ENCODE measurements around the gene UBE2E3.

Gene UBE2E3

DNA sequence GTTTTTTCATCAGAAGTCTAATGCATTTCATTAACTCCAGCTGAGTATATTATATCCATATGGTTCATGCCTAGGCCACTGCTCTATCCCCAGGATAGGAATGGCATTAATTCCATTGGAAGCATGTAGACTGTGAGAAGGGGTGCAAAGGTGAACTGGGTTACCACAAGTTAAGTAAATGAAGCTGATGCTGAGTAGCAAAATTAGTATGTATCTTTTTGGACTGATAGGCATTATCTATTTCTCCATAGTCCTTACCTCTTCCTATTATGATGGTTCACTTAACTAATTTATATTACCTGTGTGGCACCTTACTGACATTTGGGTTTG is 24.9 kb downstream of the UBE2E3 start:
- no peak for DNase-seq (ENCODE audit: low read depth, low spot score)
- TF ChIP-seq, protein P1, sequence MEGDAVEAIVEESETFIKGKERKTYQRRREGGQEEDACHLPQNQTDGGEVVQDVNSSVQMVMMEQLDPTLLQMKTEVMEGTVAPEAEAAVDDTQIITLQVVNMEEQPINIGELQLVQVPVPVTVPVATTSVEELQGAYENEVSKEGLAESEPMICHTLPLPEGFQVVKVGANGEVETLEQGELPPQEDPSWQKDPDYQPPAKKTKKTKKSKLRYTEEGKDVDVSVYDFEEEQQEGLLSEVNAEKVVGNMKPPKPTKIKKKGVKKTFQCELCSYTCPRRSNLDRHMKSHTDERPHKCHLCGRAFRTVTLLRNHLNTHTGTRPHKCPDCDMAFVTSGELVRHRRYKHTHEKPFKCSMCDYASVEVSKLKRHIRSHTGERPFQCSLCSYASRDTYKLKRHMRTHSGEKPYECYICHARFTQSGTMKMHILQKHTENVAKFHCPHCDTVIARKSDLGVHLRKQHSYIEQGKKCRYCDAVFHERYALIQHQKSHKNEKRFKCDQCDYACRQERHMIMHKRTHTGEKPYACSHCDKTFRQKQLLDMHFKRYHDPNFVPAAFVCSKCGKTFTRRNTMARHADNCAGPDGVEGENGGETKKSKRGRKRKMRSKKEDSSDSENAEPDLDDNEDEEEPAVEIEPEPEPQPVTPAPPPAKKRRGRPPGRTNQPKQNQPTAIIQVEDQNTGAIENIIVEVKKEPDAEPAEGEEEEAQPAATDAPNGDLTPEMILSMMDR (IDR thresholded peaks at IDR 0.05; ENCODE audit: insufficient read depth, low read length, missing control alignments), result no peak
- H3K4me3 ChIP-seq (ENCODE audit: low read depth, low read length), result no peak overlapping the region
- CTCF ChIA-PET, result interaction anchor here (1.4 kb wide), 1 partner anchor 24 kb away, joined by 5 read pairs; the partner anchor contains the start of gene UBE2E3
- POLR2A ChIA-PET, result no interaction called here

DNA sequence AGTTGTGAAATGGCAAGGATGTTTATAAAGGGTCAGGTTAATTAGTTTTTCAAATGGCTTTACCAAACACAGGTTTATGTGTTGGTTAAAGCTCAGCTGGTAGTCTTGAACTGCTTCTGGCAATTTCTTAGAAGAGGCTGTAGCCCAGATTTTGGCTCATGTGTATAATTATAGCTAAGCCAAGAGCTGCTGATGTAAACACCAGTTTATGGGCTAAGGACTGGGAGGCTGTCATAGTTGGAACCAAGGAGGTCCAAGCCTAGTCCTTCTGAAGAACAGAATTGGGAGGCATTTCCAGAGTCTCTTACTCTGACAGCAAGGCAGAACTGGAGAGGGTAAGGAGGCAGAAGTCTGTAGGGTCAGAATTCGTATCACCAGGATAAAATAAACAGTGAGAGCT is 25.4 kb downstream of the UBE2E3 start:
- CTCF ChIA-PET, result interaction anchor here (1.4 kb wide), 1 partner anchor 25 kb away, joined by 5 read pairs; the partner anchor contains the start of gene UBE2E3
- no peak overlapping the region for H3K4me3 ChIP-seq (ENCODE audit: low read depth, low read length)
- no peak for DNase-seq (ENCODE audit: low read depth, low spot score)
- TF ChIP-seq, protein P1 (IDR thresholded peaks at IDR 0.05; ENCODE audit: insufficient read depth, low read length, missing control alignments), result no peak
- POLR2A ChIA-PET, result no interaction called here

DNA sequence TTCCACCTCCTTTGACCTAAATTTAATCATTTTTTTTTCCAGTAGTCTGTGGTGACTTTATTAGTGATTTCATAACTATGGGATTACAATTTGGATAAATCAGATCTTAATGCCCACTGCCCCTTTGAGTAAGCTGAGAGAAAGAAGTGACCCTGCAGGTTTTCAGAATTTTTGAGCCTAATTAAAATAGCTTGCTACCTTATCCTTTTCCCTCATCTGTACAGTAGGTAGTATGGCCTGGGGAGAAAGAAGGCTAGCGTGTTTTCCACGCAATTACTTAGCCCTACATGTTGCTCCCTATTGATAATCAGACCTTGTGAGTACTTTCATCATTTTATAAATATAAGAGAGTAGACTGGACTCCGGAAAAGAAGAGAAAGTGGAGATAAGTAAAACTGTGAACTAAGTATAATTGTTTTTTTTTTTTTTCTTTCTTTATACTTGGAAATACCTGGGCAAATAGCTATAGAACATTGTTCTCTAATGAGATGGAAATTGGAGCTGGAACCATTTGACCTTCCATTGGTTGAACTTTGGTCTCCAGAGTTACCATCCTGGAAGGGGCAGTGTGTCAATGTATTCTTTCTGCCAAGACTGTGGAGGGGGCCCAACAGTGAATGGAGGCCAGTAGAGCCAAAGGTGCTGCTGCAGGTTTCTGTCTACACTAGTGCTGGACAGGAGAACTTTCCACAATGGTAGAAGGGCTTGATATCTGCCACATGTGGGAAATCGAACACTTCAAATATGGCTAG is 26.9 kb downstream of the UBE2E3 start:
- POLR2A ChIA-PET, result interaction anchor here (0.6 kb wide), 1 partner anchor 9 kb away, joined by 3 read pairs; no protein-coding TSS in a partner anchor

DNA sequence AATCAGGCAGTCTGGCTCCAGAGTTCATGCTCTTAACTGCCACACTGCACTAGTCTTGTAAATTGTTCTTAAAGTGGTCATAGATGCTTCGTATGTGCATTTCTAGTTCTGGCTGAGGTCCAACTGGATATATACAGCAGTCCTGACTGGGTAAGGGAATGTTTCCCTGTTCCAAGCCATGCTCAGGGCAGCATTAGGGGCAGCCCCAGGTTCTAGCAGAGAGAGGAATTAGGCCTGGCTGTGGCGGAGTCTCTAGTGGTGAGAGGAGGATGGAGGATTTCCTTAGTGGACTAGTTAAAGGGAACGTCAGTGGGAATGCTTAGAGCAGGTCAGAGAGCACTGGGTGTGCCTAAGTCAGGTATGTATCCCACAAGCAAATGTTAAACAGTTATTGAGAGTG is 28.0 kb downstream of the UBE2E3 start:
- DNase-seq (ENCODE audit: low read depth, low spot score), result no peak
- ChIA-PET CTCF (no interaction called here), POLR2A (no interaction called here)
- H3K4me3 ChIP-seq (ENCODE audit: low read depth, low read length), result no peak overlapping the region
- TF ChIP-seq, protein P1 (IDR thresholded peaks at IDR 0.05; ENCODE audit: insufficient read depth, low read length, missing control alignments), result no peak

More for the DNA sequence above, 26.9 kb downstream of the UBE2E3 start:
- TF ChIP-seq, protein P1 (IDR thresholded peaks at IDR 0.05; ENCODE audit: insufficient read depth, low read length, missing control alignments), result no peak
- H3K4me3 ChIP-seq (ENCODE audit: low read depth, low read length), result no peak overlapping the region
- no peak for DNase-seq (ENCODE audit: low read depth, low spot score)
- CTCF ChIA-PET, result interaction anchor here (0.6 to 0.7 kb wide), 2 partner anchors 16 to 51 kb away, joined by 3 read pairs; no protein-coding TSS in a partner anchor

DNA sequence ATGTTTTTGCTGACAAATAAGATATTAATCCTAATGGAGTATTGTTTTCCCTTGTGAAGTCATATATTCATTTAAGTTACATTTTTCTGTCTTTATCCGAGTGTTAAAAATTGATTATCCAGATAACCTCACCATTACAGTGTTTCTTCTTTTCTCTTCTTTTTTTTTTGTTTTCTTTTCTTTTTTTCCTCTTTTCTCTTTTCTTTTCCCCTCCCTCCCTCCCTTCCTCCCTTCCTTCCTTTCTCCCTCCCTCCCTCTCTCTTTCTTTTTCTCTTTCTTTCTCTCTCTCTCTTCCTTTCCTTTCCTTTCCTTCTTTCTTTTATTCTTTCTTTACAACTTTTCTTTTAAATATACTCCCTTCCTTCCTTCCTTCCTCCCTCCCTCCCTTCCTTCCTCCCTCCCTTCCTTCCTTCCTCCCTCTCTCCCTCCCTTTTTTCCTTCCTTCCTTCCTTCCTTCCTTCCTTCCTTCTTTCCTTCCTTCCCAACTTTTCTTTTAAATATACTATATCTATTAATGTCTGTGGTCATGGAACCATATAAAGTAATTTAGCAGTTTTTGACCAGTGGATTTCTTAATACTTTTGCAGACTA is 40.9 kb downstream of the UBE2E3 start:
- no peak for DNase-seq (ENCODE audit: low read depth, low spot score)
- CTCF ChIA-PET, result no interaction called here
- TF ChIP-seq, protein P1 (IDR thresholded peaks at IDR 0.05; ENCODE audit: insufficient read depth, low read length, missing control alignments), result no peak
- no peak overlapping the region for H3K4me3 ChIP-seq (ENCODE audit: low read depth, low read length)
- POLR2A ChIA-PET, result no interaction called here

DNA sequence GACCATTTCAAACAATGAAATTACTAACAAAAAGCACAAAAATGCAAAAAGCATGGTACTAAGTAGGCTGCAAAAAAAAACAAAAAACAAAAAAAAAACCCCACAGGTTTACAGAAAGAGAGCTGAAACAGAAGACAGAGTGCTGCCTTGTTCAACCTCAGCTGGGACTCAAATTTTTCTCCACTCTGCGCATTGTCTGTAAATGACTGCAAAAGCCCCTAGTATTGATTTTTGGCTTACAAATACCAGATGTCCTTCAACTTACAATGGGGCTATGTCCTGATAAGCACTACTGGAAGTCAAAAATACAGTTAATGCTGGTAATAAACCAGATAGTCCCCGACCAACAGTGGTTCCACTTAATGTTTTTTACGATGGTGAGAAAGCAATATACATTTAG is 42.2 kb downstream of the UBE2E3 start:
- no peak for DNase-seq (ENCODE audit: low read depth, low spot score)
- CTCF ChIA-PET, result no interaction called here
- no peak overlapping the region for H3K4me3 ChIP-seq (ENCODE audit: low read depth, low read length)
- POLR2A ChIA-PET, result no interaction called here
- TF ChIP-seq, protein P1 (IDR thresholded peaks at IDR 0.05; ENCODE audit: insufficient read depth, low read length, missing control alignments), result no peak
